Duodenal mucosa (tissue), 2 donors: ENCODE data around the gene SLC24A4.

Source experiments
- H3K27ac ChIP-seq: one replicate; pipeline ENCODE4 v1.7.0; 2013; ENCODE audit warnings: low read depth, low read length
- H3K27me3 ChIP-seq, 2 donors: one replicate each; pipeline ENCODE4 v1.7.0; 2013; ENCODE audit warnings: low read length in 2 of 2, control low read depth in 1 of 2; ENCODE audit not compliant: insufficient read depth in 2 of 2, control insufficient read depth in 1 of 2
- H3K36me3 ChIP-seq, 2 donors: one replicate each; pipeline ENCODE4 v1.7.0; 2013; ENCODE audit warnings: low read length in 2 of 2, control low read depth in 1 of 2; ENCODE audit not compliant: insufficient read depth in 2 of 2, control insufficient read depth in 1 of 2
- H3K4me1 ChIP-seq, 2 donors: one replicate each; pipeline ENCODE4 v1.7.0; 2013; ENCODE audit warnings: low read length in 2 of 2, control low read depth in 1 of 2; ENCODE audit not compliant: insufficient read depth in 2 of 2, control insufficient read depth in 1 of 2
- H3K4me3 ChIP-seq, 2 donors: one replicate each; pipeline ENCODE4 v1.7.0; 2013; ENCODE audit warnings: low read length in 2 of 2, low read depth in 1 of 2
- H3K9ac ChIP-seq, 2 donors: one replicate each; pipeline ENCODE4 v1.7.0; 2013; ENCODE audit warnings: low read length in 2 of 2, low read depth in 1 of 2
- H3K9me3 ChIP-seq, 2 donors: one replicate each; pipeline ENCODE4 v1.7.0; 2013; ENCODE audit warnings: low read length in 2 of 2, control low read depth in 1 of 2; ENCODE audit not compliant: control insufficient read depth in 1 of 2

Gene SLC24A4

GRCh38 chr14:92513966-92514843 lies 191.2 kb downstream of the SLC24A4 start:
- H3K9me3 ChIP-seq: no peaks in the 10 kb centered on the region
- H3K27me3 ChIP-seq: no peaks in the 10 kb centered on the region
- no peaks in the 10 kb centered on the region for H3K36me3 ChIP-seq
- H3K9ac ChIP-seq: peak overlapping the region; percentile 68 to 84
- peaks cover 32 to 37% of the 10 kb centered on the region in 2 donors for H3K4me1 ChIP-seq
- H3K4me3 ChIP-seq: peak overlapping the region; percentile 79 to 87
- peak overlapping the region; percentile 50 for H3K27ac ChIP-seq

- no peaks in the 10 kb centered on the region for H3K9me3 ChIP-seq
- peaks cover 37 to 39% of the 10 kb centered on the region in 2 donors for H3K4me1 ChIP-seq
- no peaks in the 10 kb centered on the region for H3K36me3 ChIP-seq
- peak overlapping the region; percentile 68 to 84 for H3K9ac ChIP-seq
- H3K4me3 ChIP-seq: peak overlapping the region; percentile 79 to 87
- H3K27ac ChIP-seq: no peak overlapping the region
- H3K27me3 ChIP-seq: no peaks in the 10 kb centered on the region
These were observed 192.0 kb downstream of the SLC24A4 start for GRCh38 chr14:92514844-92515514.

- peak overlapping the region in 1 of 2 donors; percentile 87 for H3K4me3 ChIP-seq
- H3K27ac ChIP-seq: no peak overlapping the region
- peak overlapping the region; percentile 20 to 68 for H3K9ac ChIP-seq
These were observed 192.8 kb downstream of the SLC24A4 start for GRCh38 chr14:92515546-92516343.

GRCh38 chr14:92516344-92516965 lies 193.5 kb downstream of the SLC24A4 start:
- peak overlapping the region in 1 of 2 donors; percentile 26 for H3K9ac ChIP-seq
- H3K27me3 ChIP-seq: no peaks in the 10 kb centered on the region
- no peaks in the 10 kb centered on the region for H3K9me3 ChIP-seq
- H3K4me3 ChIP-seq: no peak overlapping the region
- H3K4me1 ChIP-seq: peaks cover 33 to 39% of the 10 kb centered on the region in 2 donors
- H3K27ac ChIP-seq: no peak overlapping the region
- H3K36me3 ChIP-seq: no peaks in the 10 kb centered on the region

More at GRCh38 chr14:92515546-92516343, 192.8 kb downstream of the SLC24A4 start:
- H3K27me3 ChIP-seq: no peaks in the 10 kb centered on the region
- no peaks in the 10 kb centered on the region for H3K9me3 ChIP-seq
- H3K36me3 ChIP-seq: no peaks in the 10 kb centered on the region
- H3K4me1 ChIP-seq: peaks cover 37 to 39% of the 10 kb centered on the region in 2 donors

GRCh38 chr14:92516966-92517506 lies 194.1 kb downstream of the SLC24A4 start:
- Histone ChIP-seq H3K4me3 (no peak overlapping the region), H3K27me3 (no peaks in the 10 kb centered on the region), H3K27ac (no peak overlapping the region), H3K9me3 (no peaks in the 10 kb centered on the region), H3K36me3 (no peaks in the 10 kb centered on the region), H3K4me1 (peaks cover 28 to 39% of the 10 kb centered on the region in 2 donors), H3K9ac (peak overlapping the region in 1 of 2 donors; percentile 26)

GRCh38 chr14:92517761-92518160 lies 194.8 kb downstream of the SLC24A4 start:
- Histone ChIP-seq H3K36me3 (no peaks in the 10 kb centered on the region), H3K9ac (no peak overlapping the region), H3K4me1 (peaks cover 24 to 35% of the 10 kb centered on the region in 2 donors), H3K9me3 (no peaks in the 10 kb centered on the region), H3K27ac (no peak overlapping the region), H3K27me3 (no peaks in the 10 kb centered on the region), H3K4me3 (no peak overlapping the region)

- Histone ChIP-seq H3K9ac (no peak overlapping the region), H3K27ac (no peak overlapping the region), H3K36me3 (no peaks in the 10 kb centered on the region), H3K9me3 (no peaks in the 10 kb centered on the region), H3K27me3 (no peaks in the 10 kb centered on the region), H3K4me1 (peaks cover 20 to 26% of the 10 kb centered on the region in 2 donors), H3K4me3 (no peak overlapping the region)
These were observed 196.5 kb downstream of the SLC24A4 start for GRCh38 chr14:92519246-92520101.

GRCh38 chr14:92520102-92521057 lies 197.4 kb downstream of the SLC24A4 start:
- Histone ChIP-seq H3K9me3 (no peaks in the 10 kb centered on the region), H3K36me3 (no peaks in the 10 kb centered on the region), H3K4me1 (peaks cover 14 to 26% of the 10 kb centered on the region in 2 donors), H3K4me3 (no peak overlapping the region), H3K9ac (no peak overlapping the region), H3K27me3 (no peaks in the 10 kb centered on the region), H3K27ac (no peak overlapping the region)
